PFSK-1 (cell line): ENCODE results near the gene GMIP.

ENCODE experiments used
- FOXP2 ChIP-seq: optimal IDR thresholded peaks from 2 replicates; pipeline ENCODE3; 2011; ENCODE audit warnings: borderline replicate concordance, control low read depth, inconsistent platforms; ENCODE audit not compliant: insufficient read depth; ENCODE audit errors: extremely low read length, extremely low read depth
- POLR2AphosphoS5 ChIP-seq: IDR thresholded peaks from 2 replicates; pipeline ENCODE4 v1.6.1; 2012; ENCODE audit warnings: low read depth, mild to moderate bottlenecking, control low read depth, low read length, moderate library complexity
- SIN3A ChIP-seq: IDR thresholded peaks from 2 replicates; pipeline ENCODE4 v1.6.1; 2012; ENCODE audit warnings: mild to moderate bottlenecking, low read length, moderate library complexity, borderline replicate concordance; ENCODE audit not compliant: insufficient read depth
- TAF1 ChIP-seq: IDR thresholded peaks from 2 replicates; pipeline ENCODE4 v1.6.1; 2012; ENCODE audit warnings: low read length, control low read depth, borderline replicate concordance; ENCODE audit not compliant: insufficient read depth

DNA sequence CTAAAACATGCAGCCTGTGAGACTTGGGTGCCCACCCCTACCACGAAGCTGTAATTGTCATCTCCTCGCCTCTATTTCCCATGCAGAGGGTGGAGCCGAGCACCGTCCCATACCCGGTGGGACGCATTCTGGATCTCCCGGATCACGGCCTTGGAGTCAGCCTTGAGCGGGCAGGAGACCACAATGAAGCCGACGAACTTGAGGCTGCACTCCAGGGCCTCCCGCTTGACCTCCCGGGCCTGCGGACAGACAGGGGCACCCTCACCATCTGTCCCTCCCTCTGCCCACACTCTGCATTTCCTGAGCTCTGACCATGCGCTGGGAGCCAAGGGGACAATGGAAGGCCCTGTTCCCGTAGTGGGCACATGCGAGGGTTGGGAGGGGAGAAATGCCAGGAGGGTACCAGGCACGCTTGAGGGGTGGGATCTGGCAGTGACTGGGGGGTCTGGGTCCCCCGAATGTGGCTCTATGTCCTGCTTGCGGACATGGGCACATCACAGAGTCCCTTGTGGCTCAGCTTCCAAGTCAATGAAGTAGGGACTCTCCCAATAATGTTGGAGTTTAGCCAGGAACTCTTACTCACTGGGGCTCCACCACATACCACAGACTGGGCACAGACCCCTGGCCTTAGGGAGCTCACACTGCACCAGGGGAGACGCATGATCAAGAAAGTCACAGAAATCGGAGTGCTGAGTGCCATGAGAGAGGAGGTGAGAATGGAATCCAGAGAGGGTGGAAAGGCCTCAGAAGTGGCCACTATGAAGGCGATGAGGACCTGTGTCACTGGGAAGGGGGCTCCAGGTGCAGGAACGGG is 9.2 kb upstream of the GMIP start:
- TF ChIP-seq POLR2AphosphoS5: no peak
- no peak for TF ChIP-seq TAF1
- TF ChIP-seq SIN3A: no peak
- TF ChIP-seq FOXP2: no peak
